ENCODE results near the gene OLFML2B.

- TF ChIP-seq CTCF (IDR thresholded peaks at IDR 0.05) = no peak
- no peak for TF ChIP-seq EP300 (IDR thresholded peaks at IDR 0.05)
- TF ChIP-seq POLR2A (IDR thresholded peaks at IDR 0.05) = no peak
These were observed 505 bp downstream of the OLFML2B start for GRCh38 chr1:162023181-162023546.

All from suprapubic skin (tissue), 3 donors.